HG03135 (cell line): ENCODE results near the gene SYT2.
"Not testable (repeated sequence)": the region's sequence is repeated elsewhere in the genome, so short reads cannot be mapped to it uniquely, and the experiment has no call there.

Source experiments
- ATAC-seq: cut with Tn5 transposase; IDR thresholded peaks from one replicate; pipeline ENCODE4 v1.9.1; 2021; ENCODE audit warnings: mild to moderate bottlenecking, moderate library complexity; ENCODE audit not compliant: unreplicated experiment

SYT2 gene

GRCh38 chr1:202644219-202645096, 65.8 kb downstream of the SYT2 start:
- ATAC-seq, result no peak

DNA sequence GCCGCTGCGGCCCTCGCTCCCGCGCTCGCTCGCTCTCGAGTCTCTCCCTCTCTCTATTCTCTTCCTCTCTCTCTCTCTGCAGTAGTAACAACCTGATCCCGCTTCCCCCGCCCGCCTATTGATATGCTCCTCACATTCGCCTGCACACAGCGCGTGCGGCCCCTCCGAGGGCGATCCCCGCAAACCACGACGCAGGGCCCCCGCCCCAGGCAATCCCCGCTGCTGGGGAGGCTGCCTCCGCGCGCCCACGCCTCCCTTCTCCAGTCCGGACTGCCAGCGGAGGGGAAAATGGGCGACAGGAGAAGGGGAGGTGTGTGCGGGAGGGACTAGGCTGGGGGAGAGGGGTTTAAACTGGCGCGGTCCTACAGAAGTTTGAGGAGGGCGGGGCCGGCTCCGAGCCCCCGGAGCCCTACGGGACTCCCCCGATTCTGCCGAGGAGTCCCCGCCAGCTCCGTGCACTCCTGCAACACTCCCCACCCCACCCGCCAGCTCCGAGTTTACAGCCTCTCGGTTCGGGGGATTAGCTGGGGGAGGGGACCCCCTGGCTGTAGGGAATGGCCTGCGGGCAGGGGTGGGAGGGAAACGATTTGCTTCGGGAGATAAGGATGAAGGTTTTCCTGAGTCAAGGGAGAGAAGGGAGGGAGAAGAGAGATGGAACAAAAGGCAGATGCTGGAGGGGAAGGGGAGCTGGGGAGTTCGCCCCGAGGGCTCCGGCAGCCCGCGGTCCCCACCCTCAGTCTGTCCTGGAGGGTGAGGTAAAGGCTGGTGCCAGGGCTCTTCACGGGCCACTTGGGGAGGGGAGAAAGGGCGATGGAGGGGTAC, 66.6 kb downstream of the SYT2 start:
- no peak for ATAC-seq

- ATAC-seq, result no peak
These were observed 67.5 kb downstream of the SYT2 start for GRCh38 chr1:202642619-202643291.

GRCh38 chr1:202642212-202642611, 68.0 kb downstream of the SYT2 start:
- no peak for ATAC-seq

- no peak for ATAC-seq
These were observed 70.8 kb downstream of the SYT2 start for GRCh38 chr1:202639500-202639899.

DNA sequence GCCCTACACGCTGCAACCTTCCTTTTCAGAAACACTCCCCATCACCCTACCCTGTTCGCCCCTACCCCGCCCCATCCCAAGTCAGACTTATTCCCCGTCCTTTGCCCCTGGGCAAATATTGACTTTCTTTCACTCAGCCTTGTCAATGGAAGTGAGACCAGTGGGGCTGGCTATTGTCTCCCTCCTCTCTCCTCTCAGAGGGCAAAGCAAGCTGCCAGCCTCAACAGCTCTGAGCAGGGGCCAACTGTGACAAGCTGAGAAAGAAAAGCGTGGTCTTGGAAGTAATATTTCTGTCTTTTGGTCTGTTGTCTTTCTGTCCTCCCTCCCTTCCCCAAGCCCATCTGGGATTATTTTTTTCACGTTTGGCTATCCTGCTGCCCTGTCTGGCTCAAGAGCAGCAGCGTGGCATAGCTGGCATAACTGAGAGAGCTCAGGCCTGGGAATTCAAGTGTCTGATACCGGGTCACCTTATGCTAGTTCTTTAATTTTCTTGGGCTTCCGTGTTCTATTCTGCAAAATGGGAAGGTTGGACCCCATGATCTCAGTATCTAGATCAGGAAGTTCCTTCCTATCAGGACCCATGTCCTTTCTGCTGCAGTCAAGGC, 71.5 kb downstream of the SYT2 start:
- not testable (repeated sequence) for ATAC-seq

DNA sequence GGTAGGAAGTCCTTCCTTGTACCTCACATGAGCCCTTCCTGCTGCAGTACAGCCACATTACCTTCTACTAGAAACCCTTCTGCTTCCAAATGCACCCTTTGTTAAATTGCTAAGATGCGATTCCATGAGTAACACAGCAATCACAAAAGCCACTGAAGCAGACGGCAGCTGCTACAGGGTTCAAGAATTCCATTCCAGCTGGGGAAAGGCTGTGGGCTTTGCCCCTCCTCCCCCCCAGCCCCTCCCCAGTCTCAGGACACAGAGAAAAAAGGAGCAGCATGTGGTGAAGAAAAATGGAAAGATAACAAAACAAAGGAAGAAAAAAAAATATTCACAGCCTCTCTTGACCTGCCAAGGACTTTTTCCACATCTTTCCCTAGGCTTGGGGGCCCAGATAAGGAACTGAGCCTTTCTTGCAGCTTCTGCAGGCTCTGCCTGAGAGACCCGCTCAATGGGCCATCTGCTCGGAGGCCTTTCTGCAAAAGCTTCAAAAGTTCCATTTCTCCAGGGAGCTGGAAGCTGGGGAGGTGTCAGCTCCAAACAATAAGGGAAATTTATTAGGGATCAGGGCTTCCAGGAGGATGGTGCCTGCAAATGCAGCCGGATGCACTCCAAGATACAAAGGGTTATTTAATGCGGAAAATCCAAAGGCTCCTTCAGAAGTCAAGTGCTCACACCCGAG, 72.1 kb downstream of the SYT2 start:
- no peak for ATAC-seq

DNA sequence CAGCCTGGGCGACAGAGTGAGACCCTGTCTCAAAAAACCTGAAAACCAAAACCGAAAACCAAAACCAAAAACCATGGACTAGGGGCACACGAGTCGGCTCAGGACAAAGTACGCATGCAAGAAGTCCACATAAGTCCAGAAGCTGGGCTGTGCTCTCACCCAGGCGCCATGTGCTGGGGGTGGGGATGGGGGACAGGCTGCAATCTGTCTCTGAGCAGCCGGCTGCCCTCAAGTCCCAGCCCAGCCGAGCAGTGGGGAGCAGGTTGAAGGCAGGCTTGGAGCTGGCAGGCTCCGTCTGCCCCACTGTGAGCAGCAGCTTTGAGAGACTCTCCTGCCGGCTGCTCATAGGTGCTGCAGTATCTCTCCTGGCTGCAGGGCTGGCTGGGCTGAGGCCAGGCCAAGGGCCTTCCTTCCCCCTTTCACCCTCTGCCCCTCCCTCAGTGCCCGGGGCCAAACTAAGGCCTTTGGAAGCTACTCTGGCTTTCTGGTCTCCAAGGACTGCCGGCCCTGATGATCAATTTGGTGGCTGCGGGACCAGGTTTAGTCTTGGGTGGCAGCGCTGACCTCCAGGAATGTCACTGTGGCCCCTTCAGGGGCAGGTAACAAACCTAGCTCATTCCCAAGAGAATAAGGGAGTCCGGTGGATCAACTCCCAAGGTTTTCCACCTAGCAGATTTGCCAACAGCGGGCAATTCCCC, 72.8 kb downstream of the SYT2 start:
- not testable (repeated sequence) for ATAC-seq

GRCh38 chr1:202636171-202636570, 74.1 kb downstream of the SYT2 start:
- not testable (repeated sequence) for ATAC-seq

GRCh38 chr1:202632241-202632640, 78.0 kb downstream of the SYT2 start:
- ATAC-seq, result no peak

DNA sequence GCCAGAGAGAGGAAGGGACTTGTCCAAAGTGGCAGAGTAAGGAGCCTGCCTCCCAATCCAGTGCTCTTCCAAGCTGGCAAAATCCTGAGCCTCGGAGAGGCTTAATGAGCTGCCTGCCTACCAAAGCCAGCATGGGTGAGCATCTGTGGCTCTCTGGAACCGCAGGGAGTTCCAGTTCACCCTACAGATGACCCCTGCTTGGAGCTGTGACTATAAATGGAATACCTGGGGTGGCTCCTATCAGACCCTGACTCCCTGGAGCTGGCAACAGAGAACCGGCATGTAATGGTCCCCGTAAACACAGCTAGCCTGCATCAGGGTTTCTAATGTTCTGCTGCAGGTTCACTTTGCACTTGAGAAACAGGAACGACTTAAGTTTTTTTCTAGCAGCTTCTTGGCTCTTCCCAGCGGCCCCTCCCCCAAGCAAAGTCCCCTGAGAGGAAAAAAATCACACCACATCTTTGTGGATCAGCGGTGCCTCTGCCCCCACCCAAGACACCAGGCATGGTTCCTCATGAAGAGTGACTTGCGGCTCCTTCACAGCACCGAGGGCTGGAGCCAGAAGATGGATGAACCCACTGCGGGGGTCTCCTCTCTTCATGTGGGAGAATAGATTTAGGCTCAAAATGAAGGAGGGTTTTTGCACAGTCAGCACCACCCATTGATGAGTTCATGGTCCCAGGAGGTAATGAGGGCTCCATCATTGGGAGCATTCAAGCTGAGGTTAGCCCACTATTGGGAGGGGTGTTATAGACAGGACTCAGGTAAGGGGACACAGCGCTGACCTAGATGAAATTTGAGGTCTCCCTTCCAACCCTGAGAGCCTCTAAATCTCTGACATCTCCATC, 79.0 kb downstream of the SYT2 start:
- no peak for ATAC-seq

- ATAC-seq, result no peak
These were observed 79.7 kb downstream of the SYT2 start for GRCh38 chr1:202630541-202630940.

- not testable (repeated sequence) for ATAC-seq
These were observed 80.2 kb downstream of the SYT2 start for GRCh38 chr1:202630096-202630495.

DNA sequence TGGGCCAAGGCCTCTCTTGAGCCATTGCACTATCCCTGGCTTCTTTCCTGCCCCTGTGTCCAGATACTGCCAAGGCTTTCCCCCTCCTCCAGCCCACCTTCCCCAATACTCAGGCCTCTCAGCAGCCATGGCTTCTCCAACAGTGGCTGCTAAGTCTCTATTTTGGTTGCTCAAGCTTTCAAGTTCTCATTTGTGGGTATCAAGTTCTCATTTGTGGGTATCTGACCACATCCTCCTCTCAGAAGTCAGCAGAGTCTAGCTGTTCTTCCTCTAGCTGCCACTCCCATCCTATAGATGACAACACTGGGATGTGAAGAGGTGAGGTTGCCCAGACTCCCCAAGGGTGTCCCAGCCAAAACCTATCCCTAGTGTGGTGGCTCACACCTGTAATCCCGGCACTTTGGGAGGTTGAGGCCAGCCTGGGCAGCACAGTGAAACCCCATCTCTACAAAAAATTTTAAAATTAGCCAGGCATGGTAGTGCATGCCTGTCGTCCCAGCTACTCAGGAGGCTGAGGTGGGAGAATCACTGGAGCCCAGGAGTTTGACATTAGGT, 80.9 kb downstream of the SYT2 start:
- ATAC-seq, result peak; percentile 73

GRCh38 chr1:202628646-202629215, 81.5 kb downstream of the SYT2 start:
- ATAC-seq, result no peak

DNA sequence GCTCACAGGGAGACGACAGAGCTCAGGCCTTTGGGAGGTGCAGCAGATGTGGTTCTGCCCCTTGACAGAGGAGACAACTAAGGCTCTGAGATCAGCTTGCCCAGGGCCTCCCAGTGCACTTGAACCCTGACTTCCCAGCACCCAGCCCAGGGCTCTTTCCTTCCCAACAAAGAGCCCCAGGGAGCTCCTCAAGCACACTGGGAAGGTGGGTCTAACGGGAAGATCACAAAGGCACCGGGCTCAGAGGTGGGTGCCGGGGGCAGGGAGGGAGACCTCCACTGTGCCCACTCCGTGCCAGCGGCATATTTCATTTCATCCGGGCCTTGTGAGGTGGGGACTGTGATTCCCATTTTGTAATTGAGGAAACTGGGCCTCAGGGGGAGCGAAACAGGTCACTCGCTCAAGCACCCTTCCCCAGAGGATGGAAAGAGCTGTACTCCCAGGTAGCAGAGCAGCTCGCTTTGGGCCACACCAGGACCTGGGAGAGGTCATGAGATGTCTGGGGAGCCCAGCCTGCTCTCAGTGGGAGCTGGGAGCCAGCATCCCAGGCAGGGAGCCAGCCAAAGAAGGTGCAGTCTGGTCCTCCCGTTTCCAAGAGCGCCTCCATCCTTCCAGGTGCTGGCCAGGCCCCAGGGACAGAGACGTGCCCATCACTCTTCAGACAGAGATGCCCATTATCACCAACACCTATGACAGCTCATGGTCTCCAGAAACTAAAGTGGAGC, 82.3 kb downstream of the SYT2 start:
- no peak for ATAC-seq

DNA sequence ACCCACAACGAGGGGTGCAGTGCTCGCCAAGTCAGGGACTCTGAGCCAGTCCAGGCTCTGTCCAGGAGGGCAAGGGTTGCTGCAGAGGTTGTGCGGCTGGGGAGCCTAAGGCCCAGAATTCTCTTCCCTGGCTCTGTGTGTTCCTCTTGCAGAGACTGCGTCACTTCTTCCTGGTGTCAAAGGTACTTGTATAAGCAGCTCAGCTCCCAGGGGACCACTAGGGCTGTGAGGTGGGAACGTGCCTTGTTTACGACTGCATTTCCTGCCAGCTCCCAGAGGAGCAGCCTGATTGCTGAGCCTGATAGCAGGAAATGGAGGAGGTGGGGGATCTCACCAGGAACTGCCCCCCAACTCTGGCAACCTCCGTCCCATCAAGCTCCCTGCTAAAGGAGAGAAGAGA, 83.2 kb downstream of the SYT2 start:
- not testable (repeated sequence) for ATAC-seq
